C4-2B (cell line): ENCODE data around the gene MGMT.
A peak's percentile ranks its signal among the peaks of the same experiment; 100 is the strongest.

Source experiments
- H3K27ac ChIP-seq: fragments of 450-650 bp; 2 replicates; pipeline ENCODE4 v1.5.1; 2017
- ZFX ChIP-seq: fragments of 450-650 bp; IDR thresholded peaks from 2 replicates; pipeline ENCODE4 v1.6.1; 2017
- TF ChIP-seq, protein P1 (sequence below): fragments of 450-650 bp; conservative IDR thresholded peaks from 2 replicates; pipeline ENCODE4 v1.5.1; 2017; ENCODE audit warnings: mild to moderate bottlenecking

Gene MGMT

GRCh38 chr10:129455625-129456024 lies 11.4 kb upstream of the MGMT start:
- TF ChIP-seq, protein P1, sequence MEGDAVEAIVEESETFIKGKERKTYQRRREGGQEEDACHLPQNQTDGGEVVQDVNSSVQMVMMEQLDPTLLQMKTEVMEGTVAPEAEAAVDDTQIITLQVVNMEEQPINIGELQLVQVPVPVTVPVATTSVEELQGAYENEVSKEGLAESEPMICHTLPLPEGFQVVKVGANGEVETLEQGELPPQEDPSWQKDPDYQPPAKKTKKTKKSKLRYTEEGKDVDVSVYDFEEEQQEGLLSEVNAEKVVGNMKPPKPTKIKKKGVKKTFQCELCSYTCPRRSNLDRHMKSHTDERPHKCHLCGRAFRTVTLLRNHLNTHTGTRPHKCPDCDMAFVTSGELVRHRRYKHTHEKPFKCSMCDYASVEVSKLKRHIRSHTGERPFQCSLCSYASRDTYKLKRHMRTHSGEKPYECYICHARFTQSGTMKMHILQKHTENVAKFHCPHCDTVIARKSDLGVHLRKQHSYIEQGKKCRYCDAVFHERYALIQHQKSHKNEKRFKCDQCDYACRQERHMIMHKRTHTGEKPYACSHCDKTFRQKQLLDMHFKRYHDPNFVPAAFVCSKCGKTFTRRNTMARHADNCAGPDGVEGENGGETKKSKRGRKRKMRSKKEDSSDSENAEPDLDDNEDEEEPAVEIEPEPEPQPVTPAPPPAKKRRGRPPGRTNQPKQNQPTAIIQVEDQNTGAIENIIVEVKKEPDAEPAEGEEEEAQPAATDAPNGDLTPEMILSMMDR: no peak
- no peak for TF ChIP-seq ZFX

GRCh38 chr10:129459762-129460539 lies 7.1 kb upstream of the MGMT start:
- TF ChIP-seq, protein P1: no peak
- no peak for TF ChIP-seq ZFX
- H3K27ac ChIP-seq: no peak overlapping the region

More at GRCh38 chr10:129455625-129456024, 11.4 kb upstream of the MGMT start:
- H3K27ac ChIP-seq: no peak overlapping the region

DNA sequence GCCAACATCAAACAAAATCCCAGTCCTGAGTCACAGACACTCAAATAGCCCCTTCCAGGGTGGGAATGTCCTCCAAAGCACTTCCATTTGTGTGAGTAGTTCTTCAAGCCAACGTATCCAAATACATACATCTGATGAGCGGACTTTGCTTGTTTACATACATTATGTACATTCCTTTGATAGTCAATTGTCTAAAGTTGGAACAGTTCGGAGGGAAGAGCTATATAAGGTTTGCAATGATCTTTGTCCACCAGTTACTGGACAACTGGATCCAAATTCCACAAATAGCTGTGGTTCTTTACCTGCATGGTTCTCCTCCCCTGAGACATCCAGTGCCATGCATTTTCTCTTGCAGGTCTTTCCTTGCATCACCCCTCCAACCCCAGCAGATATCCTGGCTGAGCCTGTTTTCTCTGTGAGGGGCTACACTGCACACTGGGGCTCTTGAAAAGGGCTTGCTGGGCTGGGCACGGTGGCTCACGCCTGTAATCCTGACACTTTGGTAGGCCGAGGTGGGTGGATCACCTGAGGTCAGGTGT lies 4.7 kb upstream of the MGMT start:
- no peak overlapping the region for H3K27ac ChIP-seq
- TF ChIP-seq ZFX: no peak
- TF ChIP-seq, protein P1: no peak

DNA sequence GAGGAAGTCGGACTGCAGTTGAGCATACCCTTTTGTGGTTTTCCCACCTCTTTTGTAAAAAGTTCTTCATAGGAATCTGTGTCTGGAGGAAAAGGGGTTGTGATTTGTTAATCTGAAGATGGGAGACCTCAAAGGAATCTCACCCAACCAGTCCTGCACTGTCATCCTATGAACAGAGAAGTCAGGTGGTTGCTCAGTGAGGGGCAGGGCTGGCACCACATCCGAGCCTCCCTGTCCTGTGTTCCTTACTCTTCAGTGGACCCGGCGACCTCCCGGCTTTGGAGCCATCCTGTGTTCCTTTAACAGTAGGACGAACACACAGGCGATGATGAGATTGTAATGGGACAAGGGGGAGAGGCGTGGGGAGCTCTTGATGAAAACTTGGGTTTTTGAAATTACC lies 2.8 kb upstream of the MGMT start:
- H3K27ac ChIP-seq: no peak overlapping the region
- no peak for TF ChIP-seq ZFX

DNA sequence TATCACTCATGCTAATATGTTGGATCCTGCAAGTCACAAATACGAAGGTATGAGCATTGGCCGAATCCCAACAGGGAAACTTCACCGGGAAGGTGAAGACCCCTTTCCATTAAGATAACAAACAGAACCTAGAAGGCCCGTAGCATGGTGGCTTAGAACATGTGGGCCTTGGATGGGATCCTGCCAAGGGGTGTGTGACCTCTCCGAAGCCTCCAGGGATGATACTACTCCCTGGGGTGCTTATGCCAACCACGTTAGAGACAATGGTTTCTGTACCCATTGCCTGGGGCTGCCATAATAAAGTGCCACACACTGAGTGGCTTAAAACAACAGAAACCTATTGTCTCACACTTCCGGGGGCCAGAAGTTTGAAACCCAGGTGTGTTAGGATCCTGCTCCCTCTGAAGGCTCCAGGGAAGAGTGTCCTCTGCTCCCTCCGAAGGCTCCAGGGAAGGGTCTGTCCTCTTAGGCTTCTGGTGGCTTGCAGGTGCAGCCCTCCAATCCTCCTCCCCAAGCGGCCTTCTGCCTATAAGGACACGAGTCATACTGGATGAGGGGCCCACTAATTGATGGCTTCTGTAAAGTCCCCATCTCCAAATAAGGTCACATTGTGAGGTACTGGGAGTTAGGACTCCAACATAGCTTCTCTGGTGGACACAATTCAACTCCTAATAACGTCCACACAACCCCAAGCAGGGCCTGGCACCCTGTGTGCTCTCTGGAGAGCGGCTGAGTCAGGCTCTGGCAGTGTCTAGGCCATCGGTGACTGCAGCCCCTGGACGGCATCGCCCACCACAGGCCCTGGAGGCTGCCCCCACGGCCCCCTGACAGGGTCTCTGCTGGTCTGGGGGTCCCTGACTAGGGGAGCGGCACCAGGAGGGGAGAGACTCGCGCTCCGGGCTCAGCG lies 992 bp upstream of the MGMT start:
- peak overlapping the region; percentile 85 for H3K27ac ChIP-seq
- TF ChIP-seq ZFX: no peak

- H3K27ac ChIP-seq: peak overlapping the region; percentile 85
- TF ChIP-seq, protein P1: no peak
- TF ChIP-seq ZFX: no peak
These were observed 471 bp downstream of the MGMT start for GRCh38 chr10:129467359-129468064.

DNA sequence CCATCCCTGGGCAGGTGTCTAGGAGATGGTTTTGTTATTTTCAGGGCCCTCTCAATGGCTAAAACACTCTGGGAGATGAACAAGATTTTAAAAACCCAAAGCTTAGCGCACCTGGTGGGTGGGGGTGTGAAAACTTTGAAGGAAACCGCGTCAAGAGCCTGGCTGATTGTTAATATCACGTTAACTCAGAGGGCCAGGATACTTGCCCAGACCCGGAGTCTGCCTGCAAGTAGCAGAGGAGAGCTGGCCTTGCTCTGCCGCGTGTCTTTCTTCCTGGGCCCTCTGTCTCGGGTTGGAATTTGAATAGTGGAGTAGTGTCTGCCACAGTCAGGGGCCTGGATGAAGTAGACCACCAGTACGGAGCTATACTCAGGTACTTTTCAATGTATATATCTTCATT lies 1.1 kb downstream of the MGMT start:
- no peak overlapping the region for H3K27ac ChIP-seq

DNA sequence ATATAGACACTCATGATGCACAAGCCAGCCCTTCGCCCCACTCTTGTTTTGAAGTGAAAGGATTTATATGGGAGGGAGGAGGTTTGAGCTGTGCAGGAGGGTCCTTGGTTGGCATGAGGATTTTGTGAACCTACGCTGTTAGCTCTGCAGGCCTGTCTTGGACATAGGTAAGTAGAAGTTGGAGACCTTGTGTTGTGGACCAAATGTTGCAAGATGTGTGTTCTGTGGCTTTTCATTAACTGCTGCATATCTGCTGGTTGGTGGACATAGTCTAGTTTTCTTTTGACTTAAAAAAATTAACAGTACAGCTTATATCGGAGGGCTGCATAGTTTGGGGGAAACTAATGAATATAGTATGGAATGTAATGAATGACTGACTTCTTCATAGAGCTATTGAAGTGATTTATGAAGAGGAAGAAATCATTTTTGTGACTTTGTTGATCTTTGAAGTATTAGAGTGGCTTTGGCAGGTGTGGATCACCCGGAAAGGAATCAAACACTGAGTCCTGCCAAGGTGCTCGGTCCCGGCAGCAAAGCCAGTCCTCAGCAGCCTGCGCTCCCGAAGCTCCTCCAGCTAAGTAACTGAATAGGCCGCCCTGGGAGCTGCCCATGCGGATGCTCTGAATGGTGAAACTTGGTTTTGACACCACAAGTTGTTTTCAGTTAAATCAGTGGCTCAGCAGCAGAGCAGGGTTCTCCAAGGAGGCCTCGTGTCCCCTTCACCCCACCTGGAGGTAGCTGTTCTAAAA lies 3.2 kb downstream of the MGMT start:
- no peak for TF ChIP-seq ZFX
- TF ChIP-seq, protein P1: no peak
- no peak overlapping the region for H3K27ac ChIP-seq

More for the DNA sequence above, 1.1 kb downstream of the MGMT start:
- TF ChIP-seq ZFX: no peak
